HEK293 (cell line): ENCODE data around the gene PLCG2.

Experiments used
- KLF9 ChIP-seq: fragments of 450-650 bp; formaldehyde crosslinking; IDR thresholded peaks from 2 replicates; pipeline ENCODE4 v1.5.1; 2016; ENCODE audit warnings: missing biosample characterization, missing genetic modification characterization, low read depth
- ZBTB21 ChIP-seq: fragments of 450-650 bp; formaldehyde crosslinking; IDR thresholded peaks from 2 replicates; pipeline ENCODE4 v1.5.1; 2017; ENCODE audit warnings: missing biosample characterization, missing genetic modification characterization
- ZNF174 ChIP-seq: fragments of 450-650 bp; formaldehyde crosslinking; IDR thresholded peaks from 2 replicates; pipeline ENCODE4 v1.5.0; 2017; ENCODE audit warnings: missing biosample characterization, mild to moderate bottlenecking, missing genetic modification characterization
- ZNF2 ChIP-seq: fragments of 450-650 bp; formaldehyde crosslinking; IDR thresholded peaks from 2 replicates; pipeline ENCODE4 v1.5.1; 2016; ENCODE audit warnings: missing biosample characterization, missing genetic modification characterization
- ZNF214 ChIP-seq: fragments of 450-650 bp; formaldehyde crosslinking; IDR thresholded peaks from 2 replicates; pipeline ENCODE4 v1.5.1; 2017; ENCODE audit warnings: missing biosample characterization, mild to moderate bottlenecking, missing genetic modification characterization, borderline replicate concordance
- ZNF24 ChIP-seq: fragments of 450-650 bp; formaldehyde crosslinking; IDR thresholded peaks from 2 replicates; pipeline ENCODE4 v1.5.1; 2016; ENCODE audit warnings: missing biosample characterization, missing genetic modification characterization
- ZNF274 ChIP-seq, 2 experiments: fragments of 200-500 bp in 1 of 2; fragments of 450-650 bp in 1 of 2; sonication (Bioruptor generic) in 1 of 2; formaldehyde crosslinking in 1 of 2; IDR thresholded peaks; 2 replicates each; pipeline versions ENCODE4 v1.5.1 to v1.6.1; 2014 to 2016; ENCODE audit warnings: borderline replicate concordance in 1 of 2, inconsistent platforms in 1 of 2, low read length in 1 of 2, missing biosample characterization in 1 of 2, missing genetic modification characterization in 1 of 2
- ZNF404 ChIP-seq: fragments of 450-650 bp; formaldehyde crosslinking; IDR thresholded peaks from 2 replicates; pipeline ENCODE4 v1.5.1; 2017; ENCODE audit warnings: missing biosample characterization, missing genetic modification characterization
- ZNF624 ChIP-seq: fragments of 450-650 bp; formaldehyde crosslinking; IDR thresholded peaks from 2 replicates; pipeline ENCODE4 v1.5.1; 2017; ENCODE audit warnings: missing biosample characterization, missing genetic modification characterization
- ZNF629 ChIP-seq: fragments of 450-650 bp; formaldehyde crosslinking; IDR thresholded peaks from 2 replicates; pipeline ENCODE4 v1.5.1; 2017; ENCODE audit warnings: missing biosample characterization, missing genetic modification characterization
- ZNF785 ChIP-seq: fragments of 450-650 bp; formaldehyde crosslinking; IDR thresholded peaks from 2 replicates; pipeline ENCODE4 v1.5.1; 2016; ENCODE audit warnings: missing biosample characterization, missing genetic modification characterization
- ZSCAN23 ChIP-seq: fragments of 450-650 bp; formaldehyde crosslinking; IDR thresholded peaks from 2 replicates; pipeline ENCODE4 v1.5.1; 2016; ENCODE audit warnings: missing biosample characterization, missing genetic modification characterization
- TF ChIP-seq, protein P1 (sequence below): fragments of 450-650 bp; formaldehyde crosslinking; IDR thresholded peaks from 2 replicates; pipeline ENCODE4 v1.5.1; 2016; ENCODE audit warnings: missing biosample characterization, missing genetic modification characterization
- TF ChIP-seq, protein P2 (sequence below): fragments of 450-650 bp; formaldehyde crosslinking; IDR thresholded peaks from 2 replicates; pipeline ENCODE4 v1.5.1; 2017; ENCODE audit warnings: missing biosample characterization, missing genetic modification characterization

DNA sequence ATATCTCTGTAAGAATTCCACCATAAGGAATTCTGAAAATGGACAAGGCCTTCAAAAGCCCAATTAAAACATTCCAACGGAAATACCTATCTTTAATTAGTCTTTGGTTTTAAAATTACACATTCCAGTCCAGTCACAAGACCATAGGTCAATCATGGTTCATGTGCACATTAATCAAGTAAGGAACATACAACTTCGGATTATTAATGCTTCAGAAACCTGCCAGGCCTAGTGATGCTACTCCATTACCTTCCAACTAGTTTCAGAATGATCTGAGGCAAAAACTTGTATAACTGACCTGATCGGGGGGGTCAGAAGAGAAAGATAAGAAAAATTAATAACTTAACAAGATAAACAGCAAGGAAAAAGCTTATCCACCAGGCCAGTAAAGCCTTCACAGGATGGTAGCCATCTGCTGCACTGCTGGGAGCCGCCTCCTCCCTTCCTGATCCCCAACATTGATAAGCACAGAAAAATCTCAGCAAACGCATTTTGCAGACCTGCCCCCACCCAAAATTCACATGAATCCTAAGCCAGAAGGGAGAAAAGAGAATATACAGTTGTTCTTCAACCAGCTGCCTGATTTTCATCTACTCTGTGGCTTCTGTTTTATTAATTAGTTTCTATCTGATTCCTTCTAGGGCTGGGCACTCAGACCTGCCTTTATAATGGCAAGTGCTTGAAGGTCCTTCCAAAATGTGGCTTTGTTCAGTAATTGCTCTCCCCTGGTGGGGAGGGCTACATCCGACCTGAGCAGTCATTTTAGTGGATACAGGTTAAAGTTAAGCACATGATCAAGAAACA lies 226.1 kb downstream of the PLCG2 start:
- TF ChIP-seq, protein P1, sequence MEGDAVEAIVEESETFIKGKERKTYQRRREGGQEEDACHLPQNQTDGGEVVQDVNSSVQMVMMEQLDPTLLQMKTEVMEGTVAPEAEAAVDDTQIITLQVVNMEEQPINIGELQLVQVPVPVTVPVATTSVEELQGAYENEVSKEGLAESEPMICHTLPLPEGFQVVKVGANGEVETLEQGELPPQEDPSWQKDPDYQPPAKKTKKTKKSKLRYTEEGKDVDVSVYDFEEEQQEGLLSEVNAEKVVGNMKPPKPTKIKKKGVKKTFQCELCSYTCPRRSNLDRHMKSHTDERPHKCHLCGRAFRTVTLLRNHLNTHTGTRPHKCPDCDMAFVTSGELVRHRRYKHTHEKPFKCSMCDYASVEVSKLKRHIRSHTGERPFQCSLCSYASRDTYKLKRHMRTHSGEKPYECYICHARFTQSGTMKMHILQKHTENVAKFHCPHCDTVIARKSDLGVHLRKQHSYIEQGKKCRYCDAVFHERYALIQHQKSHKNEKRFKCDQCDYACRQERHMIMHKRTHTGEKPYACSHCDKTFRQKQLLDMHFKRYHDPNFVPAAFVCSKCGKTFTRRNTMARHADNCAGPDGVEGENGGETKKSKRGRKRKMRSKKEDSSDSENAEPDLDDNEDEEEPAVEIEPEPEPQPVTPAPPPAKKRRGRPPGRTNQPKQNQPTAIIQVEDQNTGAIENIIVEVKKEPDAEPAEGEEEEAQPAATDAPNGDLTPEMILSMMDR (tag by site-specific recombination), result no peak
- TF ChIP-seq ZSCAN23 (tag by site-specific recombination) (no peak), ZBTB21 (tag by site-specific recombination) (no peak), ZNF404 (tag by site-specific recombination) (no peak), ZNF624 (tag by site-specific recombination) (no peak), ZNF785 (tag by site-specific recombination) (no peak), ZNF629 (no peak), ZNF214 (no peak), ZNF174 (tag by site-specific recombination) (no peak), KLF9 (tag by site-specific recombination) (no peak), ZNF2 (no peak), ZNF24 (tag by site-specific recombination) (no peak), ZNF274 (IDR thresholded peaks at IDR 0.05; ENCODE audit: low read length) (no peak), ZNF274 (tag by site-specific recombination; IDR thresholded peaks at IDR 0.05; ENCODE audit: borderline replicate concordance) (no peak)
- TF ChIP-seq, protein P2, sequence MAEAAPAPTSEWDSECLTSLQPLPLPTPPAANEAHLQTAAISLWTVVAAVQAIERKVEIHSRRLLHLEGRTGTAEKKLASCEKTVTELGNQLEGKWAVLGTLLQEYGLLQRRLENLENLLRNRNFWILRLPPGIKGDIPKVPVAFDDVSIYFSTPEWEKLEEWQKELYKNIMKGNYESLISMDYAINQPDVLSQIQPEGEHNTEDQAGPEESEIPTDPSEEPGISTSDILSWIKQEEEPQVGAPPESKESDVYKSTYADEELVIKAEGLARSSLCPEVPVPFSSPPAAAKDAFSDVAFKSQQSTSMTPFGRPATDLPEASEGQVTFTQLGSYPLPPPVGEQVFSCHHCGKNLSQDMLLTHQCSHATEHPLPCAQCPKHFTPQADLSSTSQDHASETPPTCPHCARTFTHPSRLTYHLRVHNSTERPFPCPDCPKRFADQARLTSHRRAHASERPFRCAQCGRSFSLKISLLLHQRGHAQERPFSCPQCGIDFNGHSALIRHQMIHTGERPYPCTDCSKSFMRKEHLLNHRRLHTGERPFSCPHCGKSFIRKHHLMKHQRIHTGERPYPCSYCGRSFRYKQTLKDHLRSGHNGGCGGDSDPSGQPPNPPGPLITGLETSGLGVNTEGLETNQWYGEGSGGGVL, result no peak
